HepG2 (cell line): Measurements from ENCODE around the gene MRPL27. TPM values are rescaled to one million over a fixed set of nuclear protein-coding genes. Genes with fewer than 3 reads are reported as not detected.
A peak's percentile ranks its signal among the peaks of the same experiment; 100 is the strongest.

Experiments
- CHD4 ChIP-seq: fragments of 200-600 bp; sonication (generic); IDR thresholded peaks from 2 replicates; pipeline ENCODE4 v1.7.0; 2017; ENCODE audit warnings: mild to moderate bottlenecking, low read length, borderline replicate concordance
- EHMT2 ChIP-seq: fragments of 200-600 bp; sonication (generic); IDR thresholded peaks from 2 replicates; pipeline ENCODE4 v1.7.0; 2017; ENCODE audit warnings: antibody characterized with exemption, low read depth, low read length, borderline replicate concordance
- FOSL2 ChIP-seq: sonication (generic); formaldehyde crosslinking; IDR thresholded peaks from 2 replicates; pipeline ENCODE4 v1.4.0; 2020; ENCODE audit warnings: missing genetic modification reagents
- HOXA7 ChIP-seq: sonication (generic); formaldehyde crosslinking; IDR thresholded peaks from 2 replicates; pipeline ENCODE4 v1.8.1; 2022; ENCODE audit warnings: mild to moderate bottlenecking, missing genetic modification reagents, moderate library complexity
- HOXD1 ChIP-seq: sonication (generic); formaldehyde crosslinking; IDR thresholded peaks from 2 replicates; pipeline ENCODE4 v1.5.0; 2020; ENCODE audit warnings: missing genetic modification reagents
- JUN ChIP-seq: sonication (generic); formaldehyde crosslinking; IDR thresholded peaks from 2 replicates; pipeline ENCODE4 v1.4.0; 2020; ENCODE audit warnings: mild to moderate bottlenecking, missing genetic modification reagents
- KLF13 ChIP-seq: sonication (generic); formaldehyde crosslinking; IDR thresholded peaks from 2 replicates; pipeline ENCODE4 v1.4.0; 2020; ENCODE audit warnings: mild to moderate bottlenecking, missing genetic modification reagents
- MTF1 ChIP-seq: sonication (generic); formaldehyde crosslinking; IDR thresholded peaks from 2 replicates; pipeline ENCODE4 v1.5.0; 2020; ENCODE audit warnings: missing genetic modification reagents
- NFYC ChIP-seq: IDR thresholded peaks from 2 replicates; pipeline ENCODE4 v1.6.1; 2016; ENCODE audit warnings: missing genetic modification reagents, missing compliant biosample characterization
- POLR2G ChIP-seq: fragments of 200-400 bp; formaldehyde crosslinking; IDR thresholded peaks from 2 replicates; pipeline ENCODE4 v1.6.1; 2018; ENCODE audit warnings: mild to moderate bottlenecking, low read depth, low read length, moderate library complexity
- SKI ChIP-seq: fragments of 450-650 bp; IDR thresholded peaks from one replicate; pipeline ENCODE4 v1.6.1; 2018; ENCODE audit warnings: mild to moderate bottlenecking; ENCODE audit not compliant: partially characterized antibody
- SSRP1 ChIP-seq: IDR thresholded peaks from 2 replicates; pipeline ENCODE4 v1.6.1; 2016; ENCODE audit warnings: control low read depth
- TBL1XR1 ChIP-seq: fragments of 150-350 bp; IDR thresholded peaks from 2 replicates; pipeline ENCODE4 v1.6.1; 2014; ENCODE audit warnings: borderline replicate concordance, low read length; ENCODE audit not compliant: partially characterized antibody
- ZFP82 ChIP-seq: sonication (generic); formaldehyde crosslinking; IDR thresholded peaks from 2 replicates; pipeline ENCODE4 v1.5.1; 2020; ENCODE audit warnings: mild to moderate bottlenecking, missing genetic modification reagents, borderline replicate concordance
- ZNF121 ChIP-seq: sonication (generic); formaldehyde crosslinking; IDR thresholded peaks from 2 replicates; pipeline ENCODE4 v1.5.0; 2020; ENCODE audit warnings: mild to moderate bottlenecking, missing genetic modification reagents
- ZNF180 ChIP-seq: sonication (generic); formaldehyde crosslinking; IDR thresholded peaks from 2 replicates; pipeline ENCODE4 v1.4.0; 2020; ENCODE audit warnings: low read depth, missing genetic modification reagents, borderline replicate concordance
- ZNF607 ChIP-seq: sonication (generic); formaldehyde crosslinking; IDR thresholded peaks from 2 replicates; pipeline ENCODE4 v1.5.1; 2020; ENCODE audit warnings: missing genetic modification reagents, mild to moderate bottlenecking, borderline replicate concordance
- polyA plus RNA-seq, 8 experiments: library from polyadenylated mRNA; depleted of rRNA in 3 of 8; stranded (reverse) in 7 of 8; unstranded in 1 of 8; fragments of >200 nt; fragmentation: Illumina TruSeq in 4 of 8; extraction: Trizol in 4 of 8; gene quantifications; 2 replicates each; pipeline versions ENCODE4 v1.2.1 to v1.2.3, GENCODE V29; 2011 to 2016; ENCODE audit warnings: low read depth in 4 of 8, missing spikeins in 1 of 8, mixed read lengths in 1 of 8; ENCODE audit not compliant: insufficient read depth in 1 of 8
- total RNA-seq, 5 experiments: library from RNA; depleted of rRNA; stranded (reverse); fragments of >200 nt; fragmentation: Illumina TruSeq; extraction: Trizol; gene quantifications; 2 replicates each; pipeline ENCODE4 v1.2.3, GENCODE V29; 2016; ENCODE audit warnings: low read depth in 1 of 5
- TF ChIP-seq, protein P1 (sequence below): IDR thresholded peaks from 2 replicates; pipeline ENCODE4 v1.6.1; 2016; ENCODE audit warnings: missing biosample characterization, missing genetic modification reagents, low read depth
- TF ChIP-seq, protein P2 (sequence below): sonication (generic); formaldehyde crosslinking; IDR thresholded peaks from 2 replicates; pipeline ENCODE4 v1.4.0; 2020; ENCODE audit warnings: missing genetic modification reagents, borderline replicate concordance
- TF ChIP-seq, protein P3 (sequence below): sonication (generic); formaldehyde crosslinking; IDR thresholded peaks from 2 replicates; pipeline ENCODE4 v1.5.1; 2020; ENCODE audit warnings: mild to moderate bottlenecking, missing genetic modification reagents, moderate library complexity
- TF ChIP-seq, protein P4 (sequence below): IDR thresholded peaks from 2 replicates; pipeline ENCODE4 v1.6.1; 2016; ENCODE audit warnings: low read depth, control low read depth

The MRPL27 gene
- total and polyA plus RNA-seq, 2 of the 13 experiments (the other 11 are each of a cell fraction or from before 2014, with no cell fraction given): 137 to 217 TPM

DNA sequence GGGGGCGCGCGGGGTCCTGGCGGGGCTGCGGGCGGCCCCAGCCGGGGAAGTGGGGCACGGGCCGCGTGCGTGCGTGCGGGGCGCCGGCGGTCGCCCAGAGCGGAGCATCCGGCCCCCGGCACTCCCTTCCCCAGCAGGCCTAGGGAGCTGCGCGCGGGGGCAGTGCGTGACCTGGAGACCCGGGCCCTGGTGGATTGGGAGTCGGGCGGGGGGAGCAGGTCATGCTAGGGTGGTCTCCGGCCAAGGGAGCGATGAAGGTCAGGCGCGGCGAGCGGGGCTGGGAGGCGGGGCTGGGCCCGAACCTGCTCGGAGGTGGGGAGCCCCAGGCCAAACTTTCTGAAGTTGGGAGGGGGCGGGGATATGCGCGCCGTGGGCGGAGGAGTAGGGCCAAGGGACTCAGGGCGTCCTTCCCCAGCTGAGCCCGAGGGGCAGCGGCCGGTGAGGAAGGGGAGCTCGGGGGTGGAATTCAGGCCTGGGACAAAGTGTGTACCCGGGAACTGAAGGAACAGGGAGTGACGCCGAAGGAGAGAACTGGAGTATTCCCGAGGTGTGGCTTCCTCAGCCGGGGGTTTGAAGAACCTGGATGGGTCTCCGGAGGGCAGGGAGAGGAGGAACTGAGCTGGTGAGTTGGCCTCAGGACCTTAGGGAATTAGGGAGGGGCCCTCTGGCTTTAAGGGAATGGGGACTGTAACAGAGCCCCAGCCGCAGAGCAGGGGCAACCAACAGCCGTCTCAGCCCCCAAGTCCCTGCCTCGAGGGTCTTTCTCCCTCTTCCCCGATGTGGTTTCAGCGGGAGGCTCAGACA, 26.5 kb downstream of the MRPL27 start (continued):
- TF ChIP-seq ZNF121 (CRISPR knock-in tag): no peak
- TF ChIP-seq KLF13 (CRISPR knock-in tag): no peak
- no peak for TF ChIP-seq HOXD1 (CRISPR knock-in tag)
- no peak for TF ChIP-seq TBL1XR1
- no peak for TF ChIP-seq ZNF180 (CRISPR knock-in tag)
- no peak for TF ChIP-seq JUN
- TF ChIP-seq MTF1 (CRISPR knock-in tag): no peak
- no peak for TF ChIP-seq HOXA7
- no peak for TF ChIP-seq SKI
- TF ChIP-seq, protein P1, sequence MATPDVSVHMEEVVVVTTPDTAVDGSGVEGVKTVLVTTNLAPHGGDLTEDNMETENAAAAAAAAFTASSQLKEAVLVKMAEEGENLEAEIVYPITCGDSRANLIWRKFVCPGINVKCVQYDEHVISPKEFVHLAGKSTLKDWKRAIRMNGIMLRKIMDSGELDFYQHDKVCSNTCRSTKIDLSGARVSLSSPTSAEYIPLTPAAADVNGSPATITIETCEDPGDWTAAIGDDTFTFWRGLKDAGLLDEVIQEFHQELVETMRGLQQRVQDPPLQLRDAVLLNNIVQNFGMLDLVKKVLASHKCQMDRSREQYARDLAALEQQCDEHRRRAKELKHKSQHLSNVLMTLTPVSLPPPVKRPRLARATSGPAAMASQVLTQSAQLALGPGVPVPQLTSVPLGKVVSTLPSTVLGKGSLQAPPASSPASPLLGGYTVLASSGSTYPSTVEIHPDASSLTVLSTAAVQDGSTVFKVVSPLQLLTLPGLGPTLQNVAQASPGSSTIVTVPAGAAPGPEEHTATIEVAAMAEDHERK (CRISPR knock-in tag): no peak
- TF ChIP-seq ZNF607: no peak
- no peak for TF ChIP-seq CHD4
- no peak; the same call in 1 of the 2 replicates for TF ChIP-seq SSRP1 (CRISPR knock-in tag)
- TF ChIP-seq, protein P2, sequence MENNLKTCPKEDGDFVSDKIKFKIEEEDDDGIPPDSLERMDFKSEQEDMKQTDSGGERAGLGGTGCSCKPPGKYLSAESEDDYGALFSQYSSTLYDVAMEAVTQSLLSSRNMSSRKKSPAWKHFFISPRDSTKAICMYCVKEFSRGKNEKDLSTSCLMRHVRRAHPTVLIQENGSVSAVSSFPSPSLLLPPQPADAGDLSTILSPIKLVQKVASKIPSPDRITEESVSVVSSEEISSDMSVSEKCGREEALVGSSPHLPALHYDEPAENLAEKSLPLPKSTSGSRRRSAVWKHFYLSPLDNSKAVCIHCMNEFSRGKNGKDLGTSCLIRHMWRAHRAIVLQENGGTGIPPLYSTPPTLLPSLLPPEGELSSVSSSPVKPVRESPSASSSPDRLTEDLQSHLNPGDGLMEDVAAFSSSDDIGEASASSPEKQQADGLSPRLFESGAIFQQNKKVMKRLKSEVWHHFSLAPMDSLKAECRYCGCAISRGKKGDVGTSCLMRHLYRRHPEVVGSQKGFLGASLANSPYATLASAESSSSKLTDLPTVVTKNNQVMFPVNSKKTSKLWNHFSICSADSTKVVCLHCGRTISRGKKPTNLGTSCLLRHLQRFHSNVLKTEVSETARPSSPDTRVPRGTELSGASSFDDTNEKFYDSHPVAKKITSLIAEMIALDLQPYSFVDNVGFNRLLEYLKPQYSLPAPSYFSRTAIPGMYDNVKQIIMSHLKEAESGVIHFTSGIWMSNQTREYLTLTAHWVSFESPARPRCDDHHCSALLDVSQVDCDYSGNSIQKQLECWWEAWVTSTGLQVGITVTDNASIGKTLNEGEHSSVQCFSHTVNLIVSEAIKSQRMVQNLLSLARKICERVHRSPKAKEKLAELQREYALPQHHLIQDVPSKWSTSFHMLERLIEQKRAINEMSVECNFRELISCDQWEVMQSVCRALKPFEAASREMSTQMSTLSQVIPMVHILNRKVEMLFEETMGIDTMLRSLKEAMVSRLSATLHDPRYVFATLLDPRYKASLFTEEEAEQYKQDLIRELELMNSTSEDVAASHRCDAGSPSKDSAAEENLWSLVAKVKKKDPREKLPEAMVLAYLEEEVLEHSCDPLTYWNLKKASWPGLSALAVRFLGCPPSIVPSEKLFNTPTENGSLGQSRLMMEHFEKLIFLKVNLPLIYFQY (CRISPR knock-in tag): no peak
- TF ChIP-seq POLR2G: no peak; the same call in 1 of the 2 replicates
- TF ChIP-seq, protein P3, sequence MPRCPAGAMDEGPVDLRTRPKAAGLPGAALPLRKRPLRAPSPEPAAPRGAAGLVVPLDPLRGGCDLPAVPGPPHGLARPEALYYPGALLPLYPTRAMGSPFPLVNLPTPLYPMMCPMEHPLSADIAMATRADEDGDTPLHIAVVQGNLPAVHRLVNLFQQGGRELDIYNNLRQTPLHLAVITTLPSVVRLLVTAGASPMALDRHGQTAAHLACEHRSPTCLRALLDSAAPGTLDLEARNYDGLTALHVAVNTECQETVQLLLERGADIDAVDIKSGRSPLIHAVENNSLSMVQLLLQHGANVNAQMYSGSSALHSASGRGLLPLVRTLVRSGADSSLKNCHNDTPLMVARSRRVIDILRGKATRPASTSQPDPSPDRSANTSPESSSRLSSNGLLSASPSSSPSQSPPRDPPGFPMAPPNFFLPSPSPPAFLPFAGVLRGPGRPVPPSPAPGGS: no peak
- TF ChIP-seq, protein P4, sequence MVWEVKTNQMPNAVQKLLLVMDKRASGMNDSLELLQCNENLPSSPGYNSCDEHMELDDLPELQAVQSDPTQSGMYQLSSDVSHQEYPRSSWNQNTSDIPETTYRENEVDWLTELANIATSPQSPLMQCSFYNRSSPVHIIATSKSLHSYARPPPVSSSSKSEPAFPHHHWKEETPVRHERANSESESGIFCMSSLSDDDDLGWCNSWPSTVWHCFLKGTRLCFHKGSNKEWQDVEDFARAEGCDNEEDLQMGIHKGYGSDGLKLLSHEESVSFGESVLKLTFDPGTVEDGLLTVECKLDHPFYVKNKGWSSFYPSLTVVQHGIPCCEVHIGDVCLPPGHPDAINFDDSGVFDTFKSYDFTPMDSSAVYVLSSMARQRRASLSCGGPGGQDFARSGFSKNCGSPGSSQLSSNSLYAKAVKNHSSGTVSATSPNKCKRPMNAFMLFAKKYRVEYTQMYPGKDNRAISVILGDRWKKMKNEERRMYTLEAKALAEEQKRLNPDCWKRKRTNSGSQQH (CRISPR knock-in tag): peak; percentile 26; the same call in 1 of the 2 replicates
- no peak for TF ChIP-seq FOSL2 (CRISPR knock-in tag)
- no peak for TF ChIP-seq EHMT2
- TF ChIP-seq ZFP82: 0 out of 2 replicates have a peak, but pooled peaks have one; percentile 60
- no peak for TF ChIP-seq NFYC
